Gastrocnemius medialis (tissue), 4 donors: ENCODE results near the gene CCSER2.

ENCODE experiments used
- POLR2A ChIP-seq, 2 donors: fragments of 450-650 bp; IDR thresholded peaks; one replicate each; pipeline ENCODE4 v1.6.1; 2017; ENCODE audit warnings: antibody characterized with exemption in 2 of 2, mild to moderate bottlenecking in 2 of 2, moderate library complexity in 2 of 2
- TF ChIP-seq, protein P1 (sequence below), 5 experiments: fragments of 450-650 bp in 3 of 5; fragments of 200-600 bp in 2 of 5; sonication (generic) in 2 of 5; IDR thresholded peaks in 4 of 5; conservative IDR thresholded peaks in 1 of 5; 1 replicate in 4 of 5; 2 replicates in 1 of 5; pipeline ENCODE4 v1.5.1; 2016 to 2019; ENCODE audit warnings: antibody characterized with exemption in 5 of 5, mild to moderate bottlenecking in 3 of 5, moderate library complexity in 3 of 5

DNA sequence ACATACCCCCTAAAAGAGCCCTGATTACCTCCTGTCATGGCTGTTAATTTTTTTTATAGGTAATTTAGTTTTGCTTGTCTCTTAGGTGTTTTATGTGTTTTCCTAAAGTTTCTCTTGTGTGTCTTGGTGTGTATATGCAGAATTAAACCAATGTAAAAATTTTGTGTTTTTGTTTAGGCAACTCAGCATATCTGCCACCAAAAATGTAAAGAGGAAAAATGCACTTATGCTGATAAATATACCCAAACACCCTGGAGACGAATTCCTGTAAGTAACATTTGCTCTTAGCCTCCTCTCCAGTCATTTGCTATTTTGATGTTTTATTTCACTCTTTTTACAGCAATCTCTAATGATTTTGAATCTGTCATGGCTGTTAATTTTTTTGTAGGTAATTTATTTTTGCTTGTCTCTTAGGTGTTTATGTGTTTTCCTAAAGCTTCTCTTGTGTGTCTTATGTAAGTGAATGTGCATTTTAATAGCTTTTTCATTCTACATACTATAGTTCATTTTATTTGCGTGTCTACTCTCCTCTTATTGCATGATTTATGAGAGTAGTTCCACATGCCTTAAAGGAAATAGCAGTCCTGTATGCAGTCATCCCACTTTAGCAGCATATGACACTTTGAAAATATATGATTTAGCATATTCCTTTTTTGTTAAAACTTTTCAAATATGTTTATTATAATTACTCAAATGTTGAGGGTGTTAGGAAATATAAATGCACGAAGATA is 149.2 kb downstream of the CCSER2 start:
- TF ChIP-seq, protein P1, sequence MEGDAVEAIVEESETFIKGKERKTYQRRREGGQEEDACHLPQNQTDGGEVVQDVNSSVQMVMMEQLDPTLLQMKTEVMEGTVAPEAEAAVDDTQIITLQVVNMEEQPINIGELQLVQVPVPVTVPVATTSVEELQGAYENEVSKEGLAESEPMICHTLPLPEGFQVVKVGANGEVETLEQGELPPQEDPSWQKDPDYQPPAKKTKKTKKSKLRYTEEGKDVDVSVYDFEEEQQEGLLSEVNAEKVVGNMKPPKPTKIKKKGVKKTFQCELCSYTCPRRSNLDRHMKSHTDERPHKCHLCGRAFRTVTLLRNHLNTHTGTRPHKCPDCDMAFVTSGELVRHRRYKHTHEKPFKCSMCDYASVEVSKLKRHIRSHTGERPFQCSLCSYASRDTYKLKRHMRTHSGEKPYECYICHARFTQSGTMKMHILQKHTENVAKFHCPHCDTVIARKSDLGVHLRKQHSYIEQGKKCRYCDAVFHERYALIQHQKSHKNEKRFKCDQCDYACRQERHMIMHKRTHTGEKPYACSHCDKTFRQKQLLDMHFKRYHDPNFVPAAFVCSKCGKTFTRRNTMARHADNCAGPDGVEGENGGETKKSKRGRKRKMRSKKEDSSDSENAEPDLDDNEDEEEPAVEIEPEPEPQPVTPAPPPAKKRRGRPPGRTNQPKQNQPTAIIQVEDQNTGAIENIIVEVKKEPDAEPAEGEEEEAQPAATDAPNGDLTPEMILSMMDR (IDR thresholded peaks at IDR 0.05 in 4 of 5, conservative IDR thresholded peaks at IDR 0.05 in 1 of 5), result no peak
- TF ChIP-seq POLR2A (IDR thresholded peaks at IDR 0.05), result no peak
